IPS-NIHi11 (cell line): ENCODE measurements around the gene PCDHA12.
"Not testable (repeated sequence)": the region's sequence is repeated elsewhere in the genome, so short reads cannot be mapped to it uniquely, and the experiment has no call there.

Experiments used
- DNase-seq: peaks from one replicate; pipeline ENCODE4 v3.0.0; 2012; ENCODE audit warnings: mixed read lengths, low spot score

PCDHA12 gene

DNA sequence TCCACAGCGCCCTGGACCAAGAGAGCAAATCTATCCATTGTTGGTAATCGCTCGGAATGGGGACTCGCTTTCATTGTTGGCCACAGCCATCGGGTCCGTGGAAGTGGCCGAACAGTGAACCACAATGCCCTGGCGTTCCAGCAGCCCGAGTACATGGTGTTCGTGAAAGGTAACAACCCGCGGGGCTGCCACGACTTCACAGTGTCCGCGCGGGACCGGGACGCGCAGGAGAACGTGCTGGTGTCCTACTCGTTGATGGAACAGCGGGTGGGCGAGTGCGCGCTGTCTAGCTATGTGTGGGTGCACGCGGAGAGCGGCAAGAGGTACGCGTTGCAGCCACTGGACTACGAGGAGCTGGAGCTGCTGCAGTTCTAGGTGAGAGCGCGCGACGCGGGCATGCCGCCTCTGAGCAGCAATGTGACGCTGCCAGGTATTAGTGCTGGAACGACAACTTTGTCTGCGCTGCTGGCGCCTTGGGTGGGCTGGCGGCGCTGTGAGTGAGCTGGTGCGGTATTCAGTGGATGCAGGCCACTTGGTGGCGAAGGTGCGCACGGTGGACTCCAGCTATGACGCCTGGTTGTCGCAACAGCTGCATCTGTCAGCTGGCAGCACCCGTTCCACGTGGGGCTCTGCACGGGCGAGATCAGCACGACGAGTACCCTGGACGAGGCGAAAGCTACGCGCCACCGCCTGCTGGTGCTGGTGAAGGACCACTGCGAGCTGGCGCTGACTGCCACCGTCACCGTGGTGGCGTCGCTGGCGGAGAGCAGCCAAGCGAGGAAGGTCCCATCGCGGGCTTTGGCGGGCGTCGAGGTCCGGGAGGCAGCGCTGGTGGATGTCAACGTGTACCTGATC, 12.4 kb upstream of the PCDHA12 start:
- no peak for DNase-seq

DNA sequence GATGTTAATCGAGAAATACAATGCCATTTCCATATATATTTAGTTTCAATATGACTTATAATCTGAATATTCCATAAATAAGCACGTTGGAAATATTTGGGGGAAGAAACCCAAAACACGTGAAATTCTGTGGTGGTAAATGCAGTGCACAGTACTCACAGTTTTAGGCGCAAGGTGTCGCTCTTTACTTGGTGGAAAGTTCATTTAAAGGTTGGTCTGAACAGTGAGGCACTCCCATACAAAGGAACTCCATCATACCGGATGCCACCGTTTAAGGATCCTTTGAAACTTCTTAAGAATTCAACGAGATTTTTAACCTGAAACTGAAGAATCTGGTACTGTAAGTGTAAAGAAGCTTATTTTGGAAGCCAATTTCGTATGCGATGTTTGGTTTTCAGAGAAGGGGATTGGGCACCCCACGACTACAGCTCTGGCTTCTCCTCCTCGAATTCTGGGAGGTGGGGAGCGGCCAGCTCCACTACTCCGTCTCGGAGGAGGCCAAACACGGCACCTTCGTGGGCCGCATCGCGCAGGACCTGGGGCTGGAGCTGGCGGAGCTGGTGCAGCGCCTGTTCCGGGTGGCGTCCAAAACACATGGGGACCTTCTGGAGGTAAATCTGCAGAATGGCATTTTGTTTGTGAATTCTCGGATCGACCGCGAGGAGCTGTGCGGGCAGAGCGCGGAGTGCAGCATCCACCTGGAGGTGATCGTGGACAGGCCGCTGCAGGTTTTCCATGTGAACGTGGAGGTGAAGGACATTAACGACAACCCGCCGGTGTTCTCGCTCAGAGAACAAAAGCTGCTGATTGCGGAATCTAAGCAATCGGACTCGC, 6.2 kb upstream of the PCDHA12 start, which contains the start of gene PCDHA11:
TSS of gene PCDHA11 (plus strand) at position 237 of the 834 bp plus-strand sequence. CDS start at position 384, 147 bp downstream.
- peak; percentile 41 for DNase-seq

DNA sequence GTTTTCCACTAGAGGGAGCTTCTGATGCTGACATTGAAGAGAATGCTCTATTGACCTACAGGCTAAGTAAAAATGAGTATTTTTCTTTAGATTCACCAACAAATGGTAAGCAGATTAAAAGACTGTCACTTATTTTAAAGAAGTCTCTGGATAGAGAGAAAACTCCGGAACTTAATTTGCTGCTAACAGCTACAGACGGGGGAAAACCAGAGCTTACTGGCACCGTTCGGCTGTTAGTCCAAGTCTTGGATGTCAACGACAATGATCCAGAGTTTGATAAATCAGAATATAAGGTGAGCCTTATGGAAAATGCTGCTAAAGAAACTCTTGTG, 5.6 kb upstream of the PCDHA12 start:
- DNase-seq = no peak

DNA sequence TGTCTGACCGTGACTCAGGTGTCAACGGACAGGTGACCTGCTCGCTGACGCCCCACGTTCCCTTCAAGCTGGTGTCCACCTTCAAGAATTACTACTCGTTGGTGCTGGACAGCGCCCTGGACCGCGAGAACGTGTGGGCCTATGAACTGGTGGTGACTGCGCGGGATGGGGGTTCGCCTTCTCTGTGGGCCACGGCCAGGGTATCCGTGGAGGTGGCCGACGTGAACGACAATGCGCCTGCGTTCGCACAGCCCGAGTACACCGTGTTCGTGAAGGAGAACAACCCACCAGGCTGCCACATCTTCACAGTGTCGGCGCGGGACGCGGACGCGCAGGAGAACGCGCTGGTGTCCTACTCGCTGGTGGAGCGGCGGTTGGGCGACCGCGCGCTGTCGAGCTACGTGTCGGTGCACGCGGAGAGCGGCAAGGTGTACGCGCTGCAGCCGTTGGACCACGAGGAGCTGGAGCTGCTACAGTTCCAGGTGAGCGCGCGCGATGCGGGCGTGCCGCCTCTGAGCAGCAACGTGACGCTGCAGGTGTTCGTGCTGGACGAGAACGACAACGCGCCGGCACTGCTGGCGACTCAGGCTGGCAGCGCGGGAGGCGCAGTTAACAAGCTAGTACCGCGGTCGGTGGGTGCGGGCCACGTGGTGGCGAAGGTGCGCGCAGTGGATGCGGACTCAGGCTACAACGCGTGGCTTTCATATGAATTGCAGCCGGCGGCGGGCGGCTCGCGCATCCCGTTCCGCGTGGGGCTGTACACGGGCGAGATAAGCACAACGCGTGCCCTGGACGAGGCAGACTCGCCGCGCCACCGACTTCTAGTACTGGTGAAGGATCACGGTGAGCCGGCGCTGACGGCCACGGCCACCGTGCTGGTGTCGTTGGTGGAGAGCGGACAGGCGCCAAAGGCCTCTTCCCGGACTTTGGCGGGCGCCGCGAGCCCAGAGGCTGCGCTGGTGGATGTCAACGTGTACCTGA, 4.6 kb upstream of the PCDHA12 start:
- DNase-seq = no peak

DNA sequence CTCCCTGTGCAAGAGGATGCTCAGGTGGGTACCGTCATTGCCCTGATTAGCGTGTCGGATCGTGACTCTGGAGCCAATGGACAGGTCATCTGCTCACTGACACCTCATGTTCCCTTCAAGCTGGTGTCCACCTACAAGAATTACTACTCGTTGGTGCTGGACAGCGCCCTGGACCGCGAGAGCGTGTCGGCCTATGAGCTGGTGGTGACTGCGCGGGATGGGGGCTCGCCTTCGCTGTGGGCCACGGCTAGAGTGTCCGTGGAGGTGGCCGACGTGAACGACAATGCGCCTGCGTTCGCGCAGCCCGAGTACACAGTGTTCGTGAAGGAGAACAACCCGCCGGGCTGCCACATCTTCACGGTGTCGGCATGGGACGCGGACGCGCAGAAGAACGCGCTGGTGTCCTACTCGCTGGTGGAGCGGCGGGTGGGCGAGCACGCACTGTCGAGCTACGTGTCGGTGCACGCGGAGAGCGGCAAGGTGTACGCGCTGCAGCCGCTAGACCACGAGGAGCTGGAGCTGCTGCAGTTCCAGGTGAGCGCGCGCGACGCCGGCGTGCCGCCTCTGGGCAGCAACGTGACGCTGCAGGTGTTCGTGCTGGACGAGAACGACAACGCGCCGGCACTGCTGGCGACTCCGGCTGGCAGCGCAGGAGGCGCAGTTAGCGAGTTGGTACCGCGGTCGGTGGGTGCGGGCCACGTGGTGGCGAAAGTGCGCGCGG, 1.6 kb downstream of the PCDHA12 start:
- not testable (repeated sequence) for DNase-seq

DNA sequence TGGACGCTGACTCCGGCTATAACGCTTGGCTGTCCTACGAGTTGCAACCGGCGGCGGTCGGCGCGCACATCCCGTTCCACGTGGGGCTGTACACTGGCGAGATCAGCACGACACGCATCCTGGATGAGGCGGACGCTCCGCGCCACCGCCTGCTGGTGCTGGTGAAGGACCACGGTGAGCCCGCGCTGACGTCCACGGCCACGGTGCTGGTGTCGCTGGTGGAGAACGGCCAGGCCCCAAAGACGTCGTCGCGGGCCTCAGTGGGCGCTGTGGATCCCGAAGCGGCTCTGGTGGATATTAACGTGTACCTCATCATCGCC, 2.1 kb downstream of the PCDHA12 start:
- DNase-seq = no peak

DNA sequence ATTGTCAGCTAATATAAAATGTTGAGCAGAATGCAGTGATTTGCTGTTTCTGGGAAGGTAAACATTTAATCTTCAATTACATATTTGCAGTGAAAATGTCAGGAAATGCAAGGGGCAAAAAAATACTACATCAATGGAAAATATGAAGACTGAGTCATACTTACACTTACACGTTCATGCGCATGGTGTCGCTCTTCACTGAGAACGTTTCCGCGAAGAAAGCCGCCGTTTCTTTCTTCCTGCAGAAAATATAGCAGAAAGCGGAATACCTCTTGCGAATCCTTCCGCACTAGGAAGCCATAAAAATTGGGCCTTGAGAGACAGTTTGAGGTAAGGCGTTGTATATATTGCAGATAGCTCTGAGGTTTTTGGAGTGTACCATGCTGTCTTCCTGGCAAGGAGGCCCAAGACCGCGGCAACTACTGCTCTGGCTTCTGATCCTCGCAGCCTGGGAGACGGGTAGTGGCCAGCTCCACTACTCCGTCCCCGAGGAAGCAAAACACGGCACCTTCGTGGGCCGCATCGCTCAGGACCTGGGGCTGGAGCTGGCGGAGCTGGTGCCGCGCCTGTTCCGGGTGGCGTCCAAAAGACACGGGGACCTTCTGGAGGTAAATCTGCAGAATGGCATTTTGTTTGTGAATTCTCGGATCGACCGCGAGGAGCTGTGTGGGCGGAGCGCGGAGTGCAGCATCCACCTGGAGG, 6.9 kb downstream of the PCDHA12 start, which contains the start of gene PCDHA13:
TSS of gene PCDHA13 (plus strand) at position 236 of the 702 bp plus-strand sequence. CDS start at position 381, 145 bp downstream.
- no peak for DNase-seq

DNA sequence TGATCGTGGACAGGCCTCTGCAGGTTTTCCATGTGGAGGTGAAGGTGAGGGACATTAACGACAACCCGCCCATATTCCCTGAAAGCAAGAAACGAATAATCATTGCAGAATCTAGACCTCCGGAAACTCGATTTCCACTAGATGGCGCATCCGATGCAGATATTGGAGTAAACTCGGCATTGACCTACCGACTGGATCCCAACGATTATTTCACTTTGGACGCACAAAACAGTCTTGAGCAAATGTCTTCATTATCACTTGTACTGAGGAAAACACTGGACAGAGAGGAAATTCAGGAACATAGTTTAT, 7.4 kb downstream of the PCDHA12 start:
- peak; percentile 58 for DNase-seq

DNA sequence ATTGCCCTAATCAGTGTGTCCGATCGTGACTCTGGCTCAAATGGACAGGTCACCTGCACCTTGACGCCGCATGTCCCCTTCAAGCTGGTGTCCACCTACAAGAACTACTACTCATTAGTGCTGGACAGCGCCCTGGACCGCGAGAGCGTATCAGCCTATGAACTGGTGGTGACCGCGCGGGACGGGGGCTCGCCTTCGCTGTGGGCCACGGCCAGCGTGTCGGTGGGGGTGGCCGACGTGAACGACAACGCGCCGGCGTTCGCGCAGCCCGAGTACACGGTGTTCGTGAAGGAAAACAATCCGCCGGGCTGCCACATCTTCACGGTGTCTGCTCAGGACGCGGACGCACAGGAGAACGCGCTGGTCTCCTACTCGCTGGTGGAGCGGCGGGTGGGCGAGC, 8.3 kb downstream of the PCDHA12 start:
- DNase-seq = no peak

DNA sequence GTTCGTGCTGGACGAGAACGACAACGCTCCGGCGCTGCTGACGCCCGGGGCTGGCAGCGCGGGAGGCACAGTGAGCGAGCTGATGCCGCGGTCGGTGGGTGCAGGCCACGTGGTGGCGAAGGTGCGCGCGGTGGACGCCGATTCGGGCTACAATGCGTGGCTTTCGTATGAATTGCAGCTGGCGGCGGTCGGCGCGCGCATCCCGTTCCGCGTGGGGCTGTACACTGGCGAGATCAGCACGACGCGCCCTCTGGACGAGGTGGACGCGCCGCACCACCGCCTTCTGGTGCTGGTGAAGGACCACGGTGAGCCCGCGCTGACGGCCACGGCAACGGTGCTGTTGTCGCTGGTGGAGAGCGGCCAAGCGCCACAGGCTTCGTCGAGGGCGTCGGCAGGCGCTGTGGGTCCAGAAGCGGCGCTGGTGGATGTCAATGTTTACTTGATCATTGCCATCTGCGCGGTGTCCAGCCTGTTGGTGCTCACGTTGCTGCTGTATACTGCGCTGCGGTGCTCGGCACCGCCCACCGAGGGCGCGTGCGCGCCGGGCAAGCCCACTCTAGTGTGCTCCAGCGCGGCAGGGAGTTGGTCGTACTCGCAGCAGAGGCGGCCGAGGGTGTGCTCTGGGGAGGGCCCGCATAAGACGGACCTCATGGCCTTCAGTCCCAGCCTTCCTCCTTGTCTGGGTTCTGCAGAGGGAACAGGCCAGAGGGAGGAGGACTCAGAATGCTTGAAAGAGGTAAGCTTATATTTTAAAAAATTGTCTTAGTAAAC, 9.0 kb downstream of the PCDHA12 start:
- DNase-seq = no peak

DNA sequence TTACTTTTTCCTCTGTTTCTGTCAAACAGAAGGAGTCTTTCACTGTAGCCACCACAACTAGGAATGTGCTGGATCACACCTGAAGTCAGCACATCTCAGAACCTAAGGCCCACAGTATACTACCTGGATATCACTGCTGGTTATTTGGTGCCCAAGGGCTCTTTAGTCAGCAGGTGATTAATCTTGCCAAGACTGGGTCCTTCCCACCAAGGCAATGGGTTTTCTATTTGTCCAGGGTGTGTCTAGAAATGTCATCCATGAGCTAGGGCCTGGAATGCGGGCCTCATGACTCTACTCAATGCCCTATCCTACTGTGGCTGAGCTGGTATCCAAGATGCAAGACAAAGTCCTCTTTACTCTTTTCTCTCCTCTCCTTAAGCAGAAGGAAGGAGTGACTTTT, 41.2 kb downstream of the PCDHA12 start:
- no peak for DNase-seq

DNA sequence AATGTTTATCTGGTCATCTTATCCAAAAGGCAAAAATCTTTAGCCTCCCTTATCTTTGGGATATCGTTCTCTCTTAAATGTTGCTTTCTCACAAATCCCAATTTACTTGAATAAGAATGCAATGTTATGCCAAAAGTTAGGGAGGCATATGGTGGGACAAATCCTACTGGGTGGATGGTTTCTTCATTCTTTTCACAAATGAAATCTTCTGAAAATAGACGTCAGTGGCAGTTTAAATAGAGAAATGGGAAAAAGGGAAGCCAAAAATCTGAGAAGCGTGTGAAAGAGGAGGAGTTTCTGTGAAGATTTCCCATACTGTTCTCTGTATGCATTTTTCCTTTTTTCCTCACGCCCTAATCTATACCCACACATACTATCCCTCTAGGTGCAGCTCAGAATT, 48.5 kb downstream of the PCDHA12 start:
- no peak for DNase-seq

DNA sequence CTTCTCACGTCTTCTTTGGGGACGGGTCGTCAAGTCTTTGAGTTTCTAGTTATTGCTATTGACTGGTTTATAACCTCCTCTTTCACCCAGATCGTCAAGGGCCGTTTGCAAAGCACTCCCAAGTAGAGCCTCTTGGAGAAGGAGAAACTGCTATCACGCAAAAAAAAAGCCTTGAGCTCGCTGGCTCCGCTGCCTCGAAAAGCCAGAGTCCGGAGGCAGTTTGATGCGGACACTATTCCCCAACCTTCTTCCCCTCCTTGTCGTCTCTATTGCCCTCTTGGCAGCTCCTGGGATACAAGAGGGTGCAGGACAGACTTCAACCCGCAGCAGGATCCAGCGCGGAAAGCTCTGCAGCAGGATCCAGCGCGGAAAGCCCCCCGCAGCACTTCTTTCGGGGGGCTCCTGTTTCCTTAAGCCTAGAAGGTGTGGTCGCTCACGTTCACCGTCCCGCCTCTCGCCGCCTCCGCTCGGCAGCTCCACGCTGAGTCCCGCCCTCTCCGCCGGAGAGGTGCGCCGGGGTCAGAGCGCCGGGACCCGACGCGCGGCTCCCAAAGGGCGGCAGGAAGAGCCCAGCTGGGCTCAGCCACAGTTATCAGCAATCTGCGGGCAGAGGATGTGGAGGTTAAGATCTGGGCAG, 50.8 kb downstream of the PCDHA12 start, which contains the start of gene PCDHAC1:
TSS of gene PCDHAC1 (plus strand) at position 494 of the 637 bp plus-strand sequence. CDS start 594 bp downstream, outside the sequence.
- peak; percentile 74 for DNase-seq

DNA sequence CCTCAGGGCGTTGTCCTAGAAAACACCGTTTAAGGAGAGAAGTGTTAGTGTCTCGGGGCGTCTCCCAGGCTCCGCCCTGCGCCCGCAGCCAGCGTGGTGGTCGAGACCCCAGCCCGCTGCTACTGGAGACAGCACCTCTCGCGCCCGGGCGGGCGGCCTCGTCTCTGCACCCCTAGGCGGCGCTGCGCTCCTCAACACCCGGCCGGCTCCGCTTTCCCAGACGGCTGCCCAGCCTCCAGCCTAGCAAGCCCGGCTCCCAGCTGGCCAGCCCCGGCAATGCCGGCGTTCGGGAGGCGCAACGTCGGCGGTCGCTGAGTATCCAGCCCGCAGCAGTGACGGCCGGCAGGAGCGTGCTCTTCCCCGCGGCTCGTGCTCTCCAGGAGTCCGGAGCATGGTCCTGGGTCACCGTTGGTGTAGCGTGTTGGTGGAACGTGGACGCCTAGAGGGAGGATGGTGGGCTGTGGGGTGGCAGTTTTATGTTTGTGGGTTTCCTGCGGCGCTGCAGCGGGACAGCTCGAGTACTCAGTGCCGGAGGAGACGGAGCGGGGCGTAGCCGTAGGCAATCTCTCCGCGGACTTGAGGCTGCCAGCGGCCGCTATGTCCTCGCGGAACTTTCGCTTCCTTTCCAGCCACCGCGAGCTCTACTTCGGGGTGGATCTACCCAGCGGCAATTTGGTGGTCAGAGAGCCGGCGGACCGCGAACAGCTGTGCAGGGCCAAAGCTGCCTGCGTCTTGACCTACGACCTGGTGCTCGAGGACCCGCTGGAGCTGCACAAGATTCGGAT, 51.5 kb downstream of the PCDHA12 start:
- peak; percentile 93 for DNase-seq

DNA sequence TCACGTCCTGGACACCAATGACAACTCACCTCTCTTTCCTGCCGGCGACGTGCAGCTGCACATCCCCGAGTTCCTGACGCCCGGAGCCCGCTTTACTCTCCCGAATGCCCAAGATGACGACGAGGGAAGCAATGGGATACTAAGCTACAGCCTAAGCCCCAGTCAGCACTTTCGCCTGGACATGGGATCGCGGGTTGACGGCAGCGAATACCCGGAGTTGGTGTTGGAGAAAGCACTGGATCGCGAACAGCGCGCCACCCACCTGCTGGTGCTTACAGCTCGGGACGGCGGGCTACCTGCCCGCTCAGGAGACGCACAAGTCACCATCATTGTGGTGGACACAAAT, 52.1 kb downstream of the PCDHA12 start:
- peak; percentile 29 for DNase-seq
